ENCODE results near the gene SH3RF2. TPM values are rescaled to one million over a fixed set of nuclear protein-coding genes. Genes with fewer than 3 reads are reported as not detected.
A peak's percentile ranks its signal among the peaks of the same experiment; 100 is the strongest.

Gene SH3RF2
- total RNA-seq, 2 donors from 2014 or later, result 41.2 to 272 TPM

- Histone ChIP-seq H3K27me3 (no peaks in the 10 kb centered on the region), H3K9me3 (no peaks in the 10 kb centered on the region), H3K27ac (peak overlapping the region; percentile 73 to 86), H3K36me3 (no peaks in the 10 kb centered on the region), H3K4me3 (no peak overlapping the region), H3K4me1 (peaks cover 0 to 65% of the 10 kb centered on the region in 2 donors)
- no peak for TF ChIP-seq CTCF (IDR thresholded peaks at IDR 0.05)
- DNase-seq (ENCODE audit: low spot score), result no peak
Observed at GRCh38 chr5:146069780-146070099, 133.4 kb downstream of the SH3RF2 start.

GRCh38 chr5:146070746-146071145 is 134.4 kb downstream of the SH3RF2 start:
- H3K27ac ChIP-seq, result peak overlapping the region; percentile 73 to 86
- no peaks in the 10 kb centered on the region for H3K9me3 ChIP-seq
- no peaks in the 10 kb centered on the region for H3K27me3 ChIP-seq
- TF ChIP-seq CTCF (IDR thresholded peaks at IDR 0.05), result no peak
- H3K36me3 ChIP-seq, result no peaks in the 10 kb centered on the region
- peak; percentile 32 for DNase-seq (ENCODE audit: low spot score)
- H3K4me3 ChIP-seq, result no peak overlapping the region
- peaks cover 0 to 65% of the 10 kb centered on the region in 2 donors for H3K4me1 ChIP-seq

GRCh38 chr5:146071171-146071570 is 134.8 kb downstream of the SH3RF2 start:
- peak overlapping the region; percentile 73 to 86 for H3K27ac ChIP-seq
- no peak for DNase-seq (ENCODE audit: low spot score)
- no peak for TF ChIP-seq CTCF (IDR thresholded peaks at IDR 0.05)
- H3K36me3 ChIP-seq, result no peaks in the 10 kb centered on the region
- H3K4me3 ChIP-seq, result no peak overlapping the region
- peaks cover 0 to 69% of the 10 kb centered on the region in 2 donors for H3K4me1 ChIP-seq
- no peaks in the 10 kb centered on the region for H3K27me3 ChIP-seq
- H3K9me3 ChIP-seq, result no peaks in the 10 kb centered on the region

- TF ChIP-seq CTCF (IDR thresholded peaks at IDR 0.05), result no peak
- Histone ChIP-seq H3K27me3 (no peaks in the 10 kb centered on the region), H3K27ac (peak overlapping the region; percentile 73 to 86), H3K36me3 (no peaks in the 10 kb centered on the region), H3K4me1 (peaks cover 0 to 66% of the 10 kb centered on the region in 2 donors), H3K9me3 (no peaks in the 10 kb centered on the region), H3K4me3 (no peak overlapping the region)
- no peak for DNase-seq (ENCODE audit: low spot score)
Observed at GRCh38 chr5:146072595-146072994, 136.2 kb downstream of the SH3RF2 start.

GRCh38 chr5:146073239-146073900 is 137.0 kb downstream of the SH3RF2 start:
- no peak for TF ChIP-seq CTCF (IDR thresholded peaks at IDR 0.05)
- Histone ChIP-seq H3K36me3 (no peaks in the 10 kb centered on the region), H3K9me3 (no peaks in the 10 kb centered on the region), H3K27ac (peak overlapping the region; percentile 73 to 86), H3K27me3 (no peaks in the 10 kb centered on the region), H3K4me1 (peaks cover 0 to 59% of the 10 kb centered on the region in 2 donors), H3K4me3 (no peak overlapping the region)
- peak; percentile 51 for DNase-seq (ENCODE audit: low spot score)

- no peak overlapping the region for H3K4me3 ChIP-seq
- H3K9me3 ChIP-seq, result no peaks in the 10 kb centered on the region
- H3K4me1 ChIP-seq, result peaks cover 0 to 41% of the 10 kb centered on the region in 2 donors
- no peaks in the 10 kb centered on the region for H3K36me3 ChIP-seq
- TF ChIP-seq CTCF (IDR thresholded peaks at IDR 0.05), result no peak
- H3K27ac ChIP-seq, result peak overlapping the region in 1 of 2 donors; percentile 63
- no peak for DNase-seq (ENCODE audit: low spot score)
- H3K27me3 ChIP-seq, result no peaks in the 10 kb centered on the region
Observed at GRCh38 chr5:146076028-146076427, 139.7 kb downstream of the SH3RF2 start.

Measured in right atrium auricular region (tissue), 2 donors.